ENCODE data around the gene OTOP3.

DNA sequence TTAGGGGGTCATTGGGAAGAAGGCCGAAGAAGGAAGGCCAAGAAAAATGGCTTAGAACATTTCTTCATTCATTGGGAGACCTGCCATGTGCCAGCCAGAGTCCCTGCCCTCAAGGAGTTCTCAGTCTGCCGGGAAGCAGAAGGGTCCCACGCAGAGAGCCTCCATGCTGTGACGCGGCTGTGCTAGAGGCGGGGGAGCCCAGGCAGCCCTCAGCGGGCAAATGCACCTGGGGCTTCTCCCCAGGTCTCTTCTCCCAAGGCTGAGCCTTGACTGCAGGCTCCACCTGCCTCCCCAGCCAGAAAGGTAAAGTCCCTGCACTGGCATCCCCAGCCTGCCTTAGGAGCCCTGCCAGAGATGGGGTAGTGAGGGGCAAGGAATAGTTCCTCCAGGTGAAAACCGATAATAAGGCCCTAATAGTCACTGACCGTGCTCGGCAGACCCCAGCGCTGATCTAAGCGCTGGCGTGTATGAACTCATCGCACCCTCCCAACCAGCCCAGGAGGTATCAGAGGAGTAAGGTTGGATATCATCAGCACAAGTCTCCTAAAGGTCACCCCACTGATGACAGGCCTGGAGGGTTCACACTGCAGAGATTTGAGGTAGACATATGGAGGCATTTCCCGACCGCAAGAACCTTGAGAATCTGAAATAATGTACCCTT is 45.8 kb downstream of the OTOP3 start:
- TF ChIP-seq CTCF (optimal IDR thresholded peaks at IDR 0.05 in 1 of 3, IDR thresholded peaks at IDR 0.05 in 1 of 3, conservative IDR thresholded peaks at IDR 0.05 in 1 of 3; ENCODE audit: extremely low read depth in 1 of 3, insufficient read depth in 2 of 3, low read length in 3 of 3) = no peak
- no peak for TF ChIP-seq EZH2 (IDR thresholded peaks at IDR 0.05; ENCODE audit: low read length)
